ENCODE measurements around the gene EPHB2.

- TF ChIP-seq CTCF (IDR thresholded peaks at IDR 0.05): no peak
- no peak for TF ChIP-seq POLR2A (IDR thresholded peaks at IDR 0.05)
Measured at GRCh38 chr1:22869325-22869724, 158.7 kb downstream of the EPHB2 start.
